GM18861 (cell line): ENCODE measurements around the gene PFDN6.

Experiments
- ATAC-seq: cut with Tn5 transposase; IDR thresholded peaks from one replicate; pipeline ENCODE4 v1.9.1; 2021; ENCODE audit not compliant: unreplicated experiment

Gene PFDN6

DNA sequence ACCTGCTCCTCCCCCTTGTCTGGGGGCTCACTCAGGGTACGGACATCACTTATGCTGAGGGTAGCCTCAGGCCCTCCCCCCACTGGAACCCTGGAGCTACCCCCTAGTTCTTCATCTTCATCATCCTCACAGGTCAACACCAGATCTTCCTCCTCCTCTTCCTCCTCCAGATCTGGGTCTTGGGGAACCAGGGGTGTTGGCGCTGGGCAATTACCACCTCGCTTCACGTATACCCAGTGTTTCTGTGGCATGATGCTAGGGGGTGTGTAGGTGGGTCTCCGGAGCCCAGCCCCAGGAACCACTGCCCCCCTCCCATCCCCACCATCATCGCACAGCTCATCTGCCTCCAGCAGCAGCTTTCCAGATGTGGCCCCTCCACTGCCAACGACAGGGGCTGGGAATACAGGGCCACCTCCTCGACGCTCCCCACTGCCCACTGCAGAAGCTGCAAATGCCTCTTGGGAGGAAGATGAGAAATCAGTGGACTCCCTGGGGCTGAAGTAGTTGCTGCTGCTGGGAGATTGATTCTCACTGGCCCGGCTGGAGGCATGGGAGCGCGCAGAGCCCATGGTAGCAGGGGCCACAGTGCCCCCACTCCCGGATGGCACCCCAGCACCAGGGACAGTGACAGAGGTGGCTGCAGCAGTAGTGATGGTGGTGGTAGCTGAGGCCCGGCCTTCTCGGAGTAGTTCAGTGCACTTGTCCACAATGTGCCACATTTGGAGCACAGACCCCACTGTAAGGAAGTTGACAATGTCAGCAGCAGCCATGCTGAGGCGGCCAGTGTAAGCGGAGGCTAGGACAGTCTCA lies 26.6 kb downstream of the PFDN6 start:
- ATAC-seq: no peak

DNA sequence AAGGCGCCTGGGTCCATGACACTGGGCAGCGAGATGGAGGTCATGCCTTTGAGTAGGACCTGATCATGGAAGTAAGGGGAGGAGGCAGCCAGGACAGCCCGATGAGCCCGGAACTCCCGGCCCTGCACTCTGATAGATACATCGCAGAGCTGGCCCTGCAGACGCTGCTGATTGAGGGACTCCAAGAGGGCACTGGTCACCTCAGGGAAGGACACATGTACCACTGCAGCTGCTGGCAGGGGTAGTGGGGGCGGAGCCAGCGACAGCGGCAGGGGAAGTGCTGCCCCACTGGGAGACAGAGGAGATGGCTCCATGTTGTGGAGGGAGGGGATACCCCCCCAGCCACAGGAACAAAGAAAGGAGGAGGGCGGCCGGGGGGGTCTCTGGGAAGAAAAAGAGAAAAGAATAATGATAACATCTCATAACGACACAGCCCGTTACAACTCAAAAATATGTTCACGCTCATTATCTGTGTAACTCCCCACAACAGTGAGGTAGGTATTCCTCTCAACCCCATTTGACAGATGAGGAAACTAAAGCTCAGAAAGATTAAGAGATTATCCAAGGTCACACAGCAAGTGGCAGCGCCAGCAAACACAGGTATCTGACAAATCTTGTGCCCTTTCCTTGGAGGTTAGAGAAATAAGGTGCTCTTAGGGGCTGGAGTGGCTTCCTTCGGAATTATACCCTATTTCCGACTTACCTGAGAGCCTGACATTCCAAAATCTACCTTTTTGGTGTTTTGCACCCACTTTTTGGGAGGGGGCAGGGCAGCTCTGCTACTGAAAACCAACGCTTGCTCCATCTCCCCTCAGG lies 27.4 kb downstream of the PFDN6 start:
- no peak for ATAC-seq

DNA sequence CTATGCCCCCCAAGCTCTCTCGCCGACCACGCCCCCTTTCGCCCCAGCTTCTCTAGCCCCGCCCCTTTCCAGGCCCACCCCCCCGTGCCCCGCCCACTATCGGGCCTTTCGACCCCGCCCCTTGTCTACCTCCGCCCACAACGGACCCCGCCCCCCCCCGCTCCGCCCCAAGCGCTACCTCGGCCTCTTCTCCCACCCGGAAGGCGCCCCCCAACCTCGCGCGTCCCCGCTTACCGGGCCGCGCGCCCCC lies 27.9 kb downstream of the PFDN6 start:
- no peak for ATAC-seq

- ATAC-seq: peak; percentile 37
Observed at GRCh38 chr6:33317669-33318425, 28.4 kb downstream of the PFDN6 start, which contains the start of gene ZBTB22. ZBTB22 (minus strand) TSS chr6:33317744; CDS start chr6:33316916, 828 bp downstream.

GRCh38 chr6:33318426-33319073 lies 29.1 kb downstream of the PFDN6 start:
- no peak for ATAC-seq

DNA sequence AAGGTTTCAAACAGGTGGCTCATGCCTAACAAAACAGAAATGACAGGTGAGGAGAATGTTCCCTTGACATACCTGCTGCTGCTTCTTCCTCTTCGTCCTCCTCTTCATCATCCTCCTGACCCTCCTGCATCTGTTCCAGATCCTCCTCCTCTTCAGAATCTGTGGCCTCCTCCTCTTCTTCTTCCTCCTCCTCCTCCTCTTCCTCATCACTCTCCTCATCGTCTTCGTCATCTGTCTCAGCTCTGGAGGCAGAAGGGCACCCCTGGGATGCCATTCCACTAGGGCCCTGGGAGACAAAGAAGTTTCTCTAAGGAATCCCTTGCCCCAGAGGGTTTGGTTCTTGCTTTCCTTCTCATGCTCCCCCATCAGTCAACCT lies 30.5 kb downstream of the PFDN6 start:
- ATAC-seq: no peak

GRCh38 chr6:33320315-33321181 lies 31.1 kb downstream of the PFDN6 start:
- no peak for ATAC-seq

GRCh38 chr6:33321227-33321626 lies 31.8 kb downstream of the PFDN6 start:
- ATAC-seq: no peak

DNA sequence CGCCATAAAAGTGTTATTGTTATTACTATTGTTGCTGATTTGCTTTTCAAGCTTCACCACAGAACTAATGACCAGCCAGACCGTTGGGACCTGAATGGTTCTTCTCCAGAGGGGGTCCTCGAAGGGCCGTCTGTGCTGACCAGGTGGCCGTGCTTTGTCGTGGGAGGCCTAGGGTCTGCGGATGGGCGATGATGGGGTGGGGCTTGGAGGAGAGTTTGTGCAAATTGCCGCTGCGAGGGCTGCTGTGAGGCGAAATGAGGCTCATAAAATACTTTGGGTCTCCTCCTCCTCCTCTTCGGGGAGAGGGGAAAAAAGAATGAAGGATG lies 34.2 kb downstream of the PFDN6 start:
- ATAC-seq: no peak

- no peak for ATAC-seq
Observed at GRCh38 chr6:33324125-33324524, 34.7 kb downstream of the PFDN6 start.

- no peak for ATAC-seq
Observed at GRCh38 chr6:33329058-33329457, 39.7 kb downstream of the PFDN6 start.

- ATAC-seq: no peak
Observed at GRCh38 chr6:33330736-33331135, 41.3 kb downstream of the PFDN6 start.

GRCh38 chr6:33333666-33334065 lies 44.3 kb downstream of the PFDN6 start:
- ATAC-seq: no peak

DNA sequence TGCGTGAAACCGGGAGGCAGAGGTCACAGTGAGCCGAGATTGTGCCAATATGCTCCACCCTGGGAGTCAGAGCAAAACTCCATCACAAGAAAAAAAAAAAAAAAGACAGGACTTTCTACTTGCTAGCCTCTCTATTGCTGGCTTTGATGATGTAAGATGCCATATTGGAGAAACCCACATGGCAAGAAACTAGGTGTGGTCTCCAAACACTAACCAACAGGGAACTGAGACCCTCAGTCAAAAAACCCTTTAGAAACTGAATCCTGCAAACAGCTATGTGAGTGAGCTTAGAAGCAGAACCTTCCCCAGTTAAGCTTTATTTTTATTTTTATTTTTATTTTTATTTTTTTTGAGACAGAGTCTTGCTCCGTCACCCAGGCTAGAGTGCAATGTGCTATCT lies 46.5 kb downstream of the PFDN6 start:
- no peak for ATAC-seq

- ATAC-seq: no peak
Observed at GRCh38 chr6:33336495-33336894, 47.1 kb downstream of the PFDN6 start.

DNA sequence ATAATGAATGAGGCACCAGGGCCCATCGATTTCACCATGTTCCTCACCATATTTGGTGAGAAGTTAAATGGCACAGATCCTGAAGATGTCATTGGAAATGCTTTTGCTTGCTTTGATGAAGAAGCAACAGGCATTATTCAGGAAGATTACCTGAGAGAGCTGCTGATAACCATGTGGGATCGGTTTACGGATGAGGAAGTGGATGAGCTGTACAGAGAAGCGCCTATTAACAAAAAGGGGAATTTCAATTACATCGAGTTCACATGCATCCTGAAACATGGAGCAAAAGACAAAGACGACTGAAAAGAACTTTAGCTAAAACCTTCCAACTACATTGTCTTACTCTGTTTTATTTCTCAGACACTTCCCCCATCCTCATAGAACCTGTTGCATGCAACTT lies 49.8 kb downstream of the PFDN6 start:
- no peak for ATAC-seq
